Liver (tissue), 9 donors: ENCODE measurements around the gene LLGL2. TPM values are rescaled to one million over a fixed set of nuclear protein-coding genes. Genes with fewer than 3 reads are reported as not detected.

Experiments used
- DNase-seq: peaks from one replicate; pipeline ENCODE4 v3.0.0-alpha.2; 2017; ENCODE audit warnings: low spot score
- H3K27ac ChIP-seq, 2 donors: one replicate each; pipeline ENCODE4 v1.7.0; 2013; ENCODE audit warnings: inconsistent platforms in 2 of 2, low read length in 2 of 2, control low read depth in 1 of 2, low read depth in 1 of 2, mild to moderate bottlenecking in 1 of 2
- H3K27me3 ChIP-seq, 4 donors: one replicate each; pipeline versions ENCODE4 v1.6.1 to v1.7.0; 2013; ENCODE audit warnings: low read length in 3 of 4, inconsistent platforms in 1 of 4, mild to moderate bottlenecking in 1 of 4, moderate library complexity in 1 of 4; ENCODE audit not compliant: control insufficient read depth in 4 of 4, insufficient read depth in 4 of 4
- H3K36me3 ChIP-seq, 4 donors: one replicate each; pipeline versions ENCODE4 v1.6.1 to v1.7.0; 2013; ENCODE audit warnings: low read length in 3 of 4, mild to moderate bottlenecking in 3 of 4, low read depth in 1 of 4, moderate library complexity in 1 of 4; ENCODE audit not compliant: control insufficient read depth in 4 of 4, insufficient read depth in 3 of 4
- H3K4me1 ChIP-seq, 4 donors: one replicate each; pipeline versions ENCODE4 v1.6.1 to v1.7.0; 2013; ENCODE audit warnings: low read length in 3 of 4, mild to moderate bottlenecking in 3 of 4, moderate library complexity in 1 of 4; ENCODE audit not compliant: control insufficient read depth in 4 of 4, insufficient read depth in 4 of 4
- H3K4me3 ChIP-seq, 3 donors: one replicate each; pipeline versions ENCODE4 v1.6.1 to v1.7.0; 2013; ENCODE audit warnings: low read length in 3 of 3, control low read depth in 1 of 3, low read depth in 1 of 3, mild to moderate bottlenecking in 1 of 3
- H3K9ac ChIP-seq, 2 donors: one replicate each; pipeline ENCODE4 v1.7.0; 2013; ENCODE audit warnings: low read length in 2 of 2, mild to moderate bottlenecking in 2 of 2, moderate library complexity in 2 of 2, control low read depth in 1 of 2, low read depth in 1 of 2
- H3K9me3 ChIP-seq, 4 donors: one replicate each; pipeline versions ENCODE4 v1.6.1 to v1.7.0; 2013; ENCODE audit warnings: low read length in 3 of 4; ENCODE audit not compliant: control insufficient read depth in 4 of 4
- EGR1 ChIP-seq, 2 donors: IDR thresholded peaks; 2 replicates each; pipeline ENCODE4 v1.6.1; 2016 to 2018; ENCODE audit warnings: antibody characterized with exemption in 2 of 2, low read depth in 2 of 2
- FOXA1 ChIP-seq: IDR thresholded peaks from 2 replicates; pipeline ENCODE4 v1.6.1; 2016; ENCODE audit warnings: antibody characterized with exemption
- FOXA2 ChIP-seq: IDR thresholded peaks from 2 replicates; pipeline ENCODE4 v1.6.1; 2016; ENCODE audit warnings: antibody characterized with exemption
- HNF4A ChIP-seq, 2 donors: conservative IDR thresholded peaks; 2 replicates each; pipeline ENCODE4 v1.6.1; 2016; ENCODE audit warnings: antibody characterized with exemption in 2 of 2, mild to moderate bottlenecking in 2 of 2
- HNF4G ChIP-seq: IDR thresholded peaks from 2 replicates; pipeline ENCODE4 v1.6.1; 2016; ENCODE audit warnings: antibody characterized with exemption
- JUND ChIP-seq, 2 donors: IDR thresholded peaks; 2 replicates each; pipeline ENCODE4 v1.6.1; 2016; ENCODE audit warnings: antibody characterized with exemption in 2 of 2
- NR2F2 ChIP-seq: IDR thresholded peaks from 2 replicates; pipeline ENCODE4 v1.6.1; 2016; ENCODE audit warnings: antibody characterized with exemption
- RAD21 ChIP-seq, 2 donors: IDR thresholded peaks; 2 replicates each; pipeline ENCODE4 v1.6.1; 2016; ENCODE audit warnings: antibody characterized with exemption in 2 of 2, mild to moderate bottlenecking in 2 of 2
- RXRA ChIP-seq, 2 donors: IDR thresholded peaks; 2 replicates each; pipeline ENCODE4 v1.6.1; 2017 to 2018; ENCODE audit warnings: antibody characterized with exemption in 2 of 2, mild to moderate bottlenecking in 1 of 2
- SP1 ChIP-seq: IDR thresholded peaks from 2 replicates; pipeline ENCODE4 v1.6.1; 2018; ENCODE audit warnings: antibody characterized with exemption, mild to moderate bottlenecking
- TAF1 ChIP-seq: conservative IDR thresholded peaks from 2 replicates; pipeline ENCODE4 v1.6.1; 2016; ENCODE audit warnings: antibody characterized with exemption, mild to moderate bottlenecking
- YY1 ChIP-seq: IDR thresholded peaks from 2 replicates; pipeline ENCODE4 v1.6.1; 2016; ENCODE audit warnings: antibody characterized with exemption, mild to moderate bottlenecking
- WGBS: extraction: QIAGEN DNeasy Blood & Tissue Kit; methylation state at CpG from one replicate; pipeline ENCODE4 v1.1.7; 2013; 5-methylcytosine and 5-hydroxymethylcytosine counted together
- polyA plus RNA-seq, 2 donors: library from polyadenylated mRNA; stranded (reverse) in 1 of 2; unstranded in 1 of 2; fragments of 200-250 nt in 1 of 2; fragments of >200 nt in 1 of 2; fragmentation: Nextera tagmentation in 1 of 2; extraction: Ambion mirVana in 1 of 2; gene quantifications; one replicate each; pipeline versions ENCODE4 v1.2.1 to v1.2.3, GENCODE V29; 2013 to 2015
- total RNA-seq, 2 donors: library from RNA; depleted of rRNA; stranded (reverse); fragments of >200 nt; gene quantifications; one replicate each; pipeline ENCODE4 v1.2.3, GENCODE V29; 2014
- TF ChIP-seq, protein P1 (sequence below): IDR thresholded peaks from 2 replicates; pipeline ENCODE4 v1.6.1; 2016; ENCODE audit warnings: antibody characterized with exemption, mild to moderate bottlenecking
- TF ChIP-seq, protein P2 (sequence below): IDR thresholded peaks from 2 replicates; pipeline ENCODE4 v1.6.1; 2016; ENCODE audit warnings: antibody characterized with exemption
- TF ChIP-seq, protein P3 (sequence below): fragments of 150-350 bp; IDR thresholded peaks from 2 replicates; pipeline ENCODE4 v1.5.1; 2017; ENCODE audit warnings: improper control_type of control experiment, low read depth, low read length; ENCODE audit not compliant: missing input control
- TF ChIP-seq, protein P4 (sequence below): IDR thresholded peaks from 2 replicates; pipeline ENCODE4 v1.6.1; 2016; ENCODE audit warnings: antibody characterized with exemption
- TF ChIP-seq, protein P5 (sequence below): IDR thresholded peaks from 2 replicates; pipeline ENCODE4 v1.6.1; 2016; ENCODE audit warnings: antibody characterized with exemption
- donor health status: healthy.
- donor health status: healthy.
- donor health status: healthy.
- donor health status: healthy.
- donor health status: healthy.

LLGL2 gene
- total and polyA plus RNA-seq, 4 donors, result 23.2 to 69.6 (median 38.5) TPM

DNA sequence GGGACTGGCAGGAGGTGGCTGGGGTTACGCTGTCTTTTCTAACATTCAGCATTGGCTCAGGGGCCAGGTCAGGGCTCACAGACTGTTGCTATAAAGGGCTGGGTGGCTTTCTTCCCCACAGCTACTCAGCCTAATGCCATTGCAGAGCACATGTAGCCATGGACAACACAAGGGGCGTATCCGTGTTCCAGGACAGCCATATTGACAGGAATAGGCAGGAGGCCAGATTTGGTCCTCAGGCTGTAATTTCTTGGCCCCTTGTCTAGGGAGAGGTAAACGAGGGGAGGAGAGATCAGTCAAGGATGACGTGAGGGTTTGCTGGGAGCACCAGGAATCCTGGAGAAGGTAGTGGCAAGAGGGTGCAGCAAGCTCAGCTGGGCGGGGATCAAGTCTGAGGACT lies 40.9 kb downstream of the LLGL2 start:
- H3K27ac ChIP-seq, result no peak overlapping the region
- H3K4me3 ChIP-seq, result no peak overlapping the region
- no peak for DNase-seq
- H3K9ac ChIP-seq, result no peak overlapping the region
- no peaks in the 10 kb centered on the region for H3K27me3 ChIP-seq
- WGBS, result 89% methylated on average over 6 of the region's 6 CpGs
- peaks cover 1 to 10% (median 8%) of the 10 kb centered on the region in 4 donors for H3K4me1 ChIP-seq
- H3K9me3 ChIP-seq, result no peaks in the 10 kb centered on the region
- H3K36me3 ChIP-seq, result peaks cover 10 to 65% (median 31%) of the 10 kb centered on the region in 4 donors
- TF ChIP-seq, protein P1, sequence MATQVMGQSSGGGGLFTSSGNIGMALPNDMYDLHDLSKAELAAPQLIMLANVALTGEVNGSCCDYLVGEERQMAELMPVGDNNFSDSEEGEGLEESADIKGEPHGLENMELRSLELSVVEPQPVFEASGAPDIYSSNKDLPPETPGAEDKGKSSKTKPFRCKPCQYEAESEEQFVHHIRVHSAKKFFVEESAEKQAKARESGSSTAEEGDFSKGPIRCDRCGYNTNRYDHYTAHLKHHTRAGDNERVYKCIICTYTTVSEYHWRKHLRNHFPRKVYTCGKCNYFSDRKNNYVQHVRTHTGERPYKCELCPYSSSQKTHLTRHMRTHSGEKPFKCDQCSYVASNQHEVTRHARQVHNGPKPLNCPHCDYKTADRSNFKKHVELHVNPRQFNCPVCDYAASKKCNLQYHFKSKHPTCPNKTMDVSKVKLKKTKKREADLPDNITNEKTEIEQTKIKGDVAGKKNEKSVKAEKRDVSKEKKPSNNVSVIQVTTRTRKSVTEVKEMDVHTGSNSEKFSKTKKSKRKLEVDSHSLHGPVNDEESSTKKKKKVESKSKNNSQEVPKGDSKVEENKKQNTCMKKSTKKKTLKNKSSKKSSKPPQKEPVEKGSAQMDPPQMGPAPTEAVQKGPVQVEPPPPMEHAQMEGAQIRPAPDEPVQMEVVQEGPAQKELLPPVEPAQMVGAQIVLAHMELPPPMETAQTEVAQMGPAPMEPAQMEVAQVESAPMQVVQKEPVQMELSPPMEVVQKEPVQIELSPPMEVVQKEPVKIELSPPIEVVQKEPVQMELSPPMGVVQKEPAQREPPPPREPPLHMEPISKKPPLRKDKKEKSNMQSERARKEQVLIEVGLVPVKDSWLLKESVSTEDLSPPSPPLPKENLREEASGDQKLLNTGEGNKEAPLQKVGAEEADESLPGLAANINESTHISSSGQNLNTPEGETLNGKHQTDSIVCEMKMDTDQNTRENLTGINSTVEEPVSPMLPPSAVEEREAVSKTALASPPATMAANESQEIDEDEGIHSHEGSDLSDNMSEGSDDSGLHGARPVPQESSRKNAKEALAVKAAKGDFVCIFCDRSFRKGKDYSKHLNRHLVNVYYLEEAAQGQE, result no peak
- no peak for TF ChIP-seq FOXA1
- no peak for TF ChIP-seq EGR1 (IDR thresholded peaks at IDR 0.05; ENCODE audit: low read depth in 2 of 2)
- TF ChIP-seq RXRA (IDR thresholded peaks at IDR 0.05), result no peak
- no peak for TF ChIP-seq RAD21 (IDR thresholded peaks at IDR 0.05)
- TF ChIP-seq, protein P2, sequence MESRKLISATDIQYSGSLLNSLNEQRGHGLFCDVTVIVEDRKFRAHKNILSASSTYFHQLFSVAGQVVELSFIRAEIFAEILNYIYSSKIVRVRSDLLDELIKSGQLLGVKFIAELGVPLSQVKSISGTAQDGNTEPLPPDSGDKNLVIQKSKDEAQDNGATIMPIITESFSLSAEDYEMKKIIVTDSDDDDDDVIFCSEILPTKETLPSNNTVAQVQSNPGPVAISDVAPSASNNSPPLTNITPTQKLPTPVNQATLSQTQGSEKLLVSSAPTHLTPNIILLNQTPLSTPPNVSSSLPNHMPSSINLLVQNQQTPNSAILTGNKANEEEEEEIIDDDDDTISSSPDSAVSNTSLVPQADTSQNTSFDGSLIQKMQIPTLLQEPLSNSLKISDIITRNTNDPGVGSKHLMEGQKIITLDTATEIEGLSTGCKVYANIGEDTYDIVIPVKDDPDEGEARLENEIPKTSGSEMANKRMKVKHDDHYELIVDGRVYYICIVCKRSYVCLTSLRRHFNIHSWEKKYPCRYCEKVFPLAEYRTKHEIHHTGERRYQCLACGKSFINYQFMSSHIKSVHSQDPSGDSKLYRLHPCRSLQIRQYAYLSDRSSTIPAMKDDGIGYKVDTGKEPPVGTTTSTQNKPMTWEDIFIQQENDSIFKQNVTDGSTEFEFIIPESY, result no peak
- TF ChIP-seq, protein P3, sequence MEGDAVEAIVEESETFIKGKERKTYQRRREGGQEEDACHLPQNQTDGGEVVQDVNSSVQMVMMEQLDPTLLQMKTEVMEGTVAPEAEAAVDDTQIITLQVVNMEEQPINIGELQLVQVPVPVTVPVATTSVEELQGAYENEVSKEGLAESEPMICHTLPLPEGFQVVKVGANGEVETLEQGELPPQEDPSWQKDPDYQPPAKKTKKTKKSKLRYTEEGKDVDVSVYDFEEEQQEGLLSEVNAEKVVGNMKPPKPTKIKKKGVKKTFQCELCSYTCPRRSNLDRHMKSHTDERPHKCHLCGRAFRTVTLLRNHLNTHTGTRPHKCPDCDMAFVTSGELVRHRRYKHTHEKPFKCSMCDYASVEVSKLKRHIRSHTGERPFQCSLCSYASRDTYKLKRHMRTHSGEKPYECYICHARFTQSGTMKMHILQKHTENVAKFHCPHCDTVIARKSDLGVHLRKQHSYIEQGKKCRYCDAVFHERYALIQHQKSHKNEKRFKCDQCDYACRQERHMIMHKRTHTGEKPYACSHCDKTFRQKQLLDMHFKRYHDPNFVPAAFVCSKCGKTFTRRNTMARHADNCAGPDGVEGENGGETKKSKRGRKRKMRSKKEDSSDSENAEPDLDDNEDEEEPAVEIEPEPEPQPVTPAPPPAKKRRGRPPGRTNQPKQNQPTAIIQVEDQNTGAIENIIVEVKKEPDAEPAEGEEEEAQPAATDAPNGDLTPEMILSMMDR, result no peak
- TF ChIP-seq, protein P4, sequence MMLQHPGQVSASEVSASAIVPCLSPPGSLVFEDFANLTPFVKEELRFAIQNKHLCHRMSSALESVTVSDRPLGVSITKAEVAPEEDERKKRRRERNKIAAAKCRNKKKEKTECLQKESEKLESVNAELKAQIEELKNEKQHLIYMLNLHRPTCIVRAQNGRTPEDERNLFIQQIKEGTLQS, result no peak
- TF ChIP-seq FOXA2, result no peak
- TF ChIP-seq NR2F2, result no peak
- TF ChIP-seq YY1, result no peak
- TF ChIP-seq, protein P5, sequence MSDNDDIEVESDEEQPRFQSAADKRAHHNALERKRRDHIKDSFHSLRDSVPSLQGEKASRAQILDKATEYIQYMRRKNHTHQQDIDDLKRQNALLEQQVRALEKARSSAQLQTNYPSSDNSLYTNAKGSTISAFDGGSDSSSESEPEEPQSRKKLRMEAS, result no peak
- no peak for TF ChIP-seq HNF4G
- no peak for TF ChIP-seq SP1

DNA sequence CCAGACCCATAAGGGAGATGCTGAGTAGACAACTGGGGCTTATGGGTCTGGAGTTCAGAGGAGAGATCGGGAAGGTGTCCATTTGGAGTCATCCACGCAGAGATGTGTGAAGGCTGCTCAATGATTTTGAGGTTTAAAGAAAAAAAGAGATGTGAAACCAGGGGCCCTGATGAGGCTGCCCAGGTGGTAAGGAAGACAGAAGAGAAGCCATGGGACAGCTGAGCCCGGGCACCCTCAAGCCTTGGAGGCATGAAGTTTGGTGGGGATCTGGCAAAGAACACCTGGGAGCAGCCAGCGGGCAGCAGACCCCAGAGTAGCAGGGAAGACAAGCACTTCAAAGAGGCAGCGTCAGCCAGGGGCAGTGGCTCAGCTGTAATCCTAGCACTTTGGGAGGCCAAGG lies 41.3 kb downstream of the LLGL2 start:
- Histone ChIP-seq H3K4me3 (no peak overlapping the region), H3K9me3 (no peaks in the 10 kb centered on the region), H3K27me3 (no peaks in the 10 kb centered on the region), H3K9ac (no peak overlapping the region), H3K27ac (no peak overlapping the region), H3K36me3 (peaks cover 11 to 67% (median 32%) of the 10 kb centered on the region in 4 donors), H3K4me1 (peaks cover 0 to 9% (median 7%) of the 10 kb centered on the region in 4 donors)
- 96% methylated on average over 5 of the region's 5 CpGs for WGBS
- DNase-seq, result no peak
- TF ChIP-seq, protein P2, result no peak
- TF ChIP-seq, protein P4, result no peak
- TF ChIP-seq TAF1, result no peak
- TF ChIP-seq HNF4A (conservative IDR thresholded peaks at IDR 0.05), result no peak
- no peak for TF ChIP-seq RXRA (IDR thresholded peaks at IDR 0.05)
- TF ChIP-seq FOXA1, result no peak
- TF ChIP-seq EGR1 (IDR thresholded peaks at IDR 0.05; ENCODE audit: low read depth in 2 of 2), result no peak
- no peak for TF ChIP-seq NR2F2
- TF ChIP-seq RAD21 (IDR thresholded peaks at IDR 0.05), result no peak
- TF ChIP-seq YY1, result no peak
- TF ChIP-seq FOXA2, result no peak
- TF ChIP-seq, protein P5, result no peak
- no peak for TF ChIP-seq JUND (IDR thresholded peaks at IDR 0.05)
- TF ChIP-seq HNF4G, result no peak
- TF ChIP-seq, protein P1, result no peak
